Stimulated activated effector memory CD8-positive, alpha-beta T cell treated with anti-CD3 and anti-CD28 coated beads, Interleukin-12 subunit alpha, Interleukin-12 subunit beta, amount 100 ng/mL, for 72 hours (primary cell): ENCODE data around the gene TMEM35B.
"Not testable (repeated sequence)": the region's sequence is repeated elsewhere in the genome, so short reads cannot be mapped to it uniquely, and the experiment has no call there.

Experiments
- ATAC-seq: fragments of 150-1000 bp; cut with Tn5 transposase; 2 replicates; pipeline ENCODE4 v1.10.0; 2021
- DNase-seq, 2 donors: peaks; one replicate each; pipeline ENCODE4 v3.0.0; 2021 to 2022; ENCODE audit warnings: low spot score in 2 of 2
- H3K27ac Mint-ChIP-seq: one replicate; pipeline ENCODE4 v1.8.0; 2022; ENCODE audit warnings: mild to moderate bottlenecking, mixed read lengths
- H3K36me3 Mint-ChIP-seq: one replicate; pipeline ENCODE4 v1.8.0; 2022; ENCODE audit warnings: mild to moderate bottlenecking, mixed read lengths
- H3K4me1 Mint-ChIP-seq: one replicate; pipeline ENCODE4 v1.8.0; 2022; ENCODE audit warnings: mixed read lengths
- H3K4me3 Mint-ChIP-seq: one replicate; pipeline ENCODE4 v1.8.0; 2022; ENCODE audit warnings: mild to moderate bottlenecking, mixed read lengths
- H3K9me3 Mint-ChIP-seq: one replicate; pipeline ENCODE4 v1.8.0; 2022; ENCODE audit warnings: mixed read lengths

Gene TMEM35B

DNA sequence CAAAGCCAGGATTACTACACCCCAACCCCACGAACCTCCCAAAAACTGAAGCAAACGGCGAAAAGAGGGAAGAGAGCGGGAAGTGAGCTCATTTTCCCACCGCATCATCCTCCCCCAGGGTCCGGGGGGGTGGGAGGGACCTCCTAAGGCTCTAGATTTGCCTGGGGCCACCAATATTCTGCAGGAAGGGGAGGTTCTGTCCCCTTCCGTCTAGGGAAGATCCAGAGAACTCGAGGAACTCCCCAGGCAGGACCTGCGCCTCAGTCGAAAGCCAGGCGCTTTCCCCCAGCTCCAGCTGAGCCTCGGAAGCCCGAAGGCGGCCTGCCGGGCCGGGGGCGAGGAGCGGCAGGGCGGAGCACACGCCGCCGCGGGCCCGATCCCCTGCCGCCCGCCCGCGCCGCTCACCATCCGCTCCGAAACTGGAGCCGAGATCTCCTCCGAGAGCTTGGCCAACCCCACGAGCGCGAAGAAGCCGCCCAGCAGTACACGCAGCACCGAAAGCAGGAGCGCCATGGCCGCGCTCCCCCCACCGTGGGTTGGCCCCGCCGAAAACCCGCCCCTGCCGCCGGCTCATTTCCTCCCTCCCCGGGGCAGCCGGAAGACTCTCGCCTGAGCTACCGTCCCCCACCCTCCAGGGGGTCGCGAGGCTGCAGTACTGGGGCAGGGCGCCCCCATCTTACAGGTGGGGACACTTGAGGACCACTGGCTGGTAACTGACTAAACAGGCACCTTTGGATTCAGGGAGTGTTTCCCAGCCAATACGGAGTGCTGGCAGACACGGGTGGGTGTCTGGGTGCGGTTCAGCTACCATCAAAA, at the start of gene TMEM35B:
Gene TMEM35B (minus strand): TSS at position 555 of the 816 bp plus-strand sequence. CDS start 42 bp downstream, at position 513.
- ATAC-seq (peak; percentile 95), DNase-seq (peak; percentile 75 to 88)
- H3K27ac Mint-ChIP-seq = peak within 1 kb of the TSS; percentile 95
- H3K36me3 Mint-ChIP-seq = peaks cover 35% of the 10 kb centered on the region
- H3K4me1 Mint-ChIP-seq = peaks cover 26% of the 10 kb centered on the region
- H3K4me3 Mint-ChIP-seq = peak within 1 kb of the TSS; percentile 87
- H3K9me3 Mint-ChIP-seq = no peaks in the 10 kb centered on the region

DNA sequence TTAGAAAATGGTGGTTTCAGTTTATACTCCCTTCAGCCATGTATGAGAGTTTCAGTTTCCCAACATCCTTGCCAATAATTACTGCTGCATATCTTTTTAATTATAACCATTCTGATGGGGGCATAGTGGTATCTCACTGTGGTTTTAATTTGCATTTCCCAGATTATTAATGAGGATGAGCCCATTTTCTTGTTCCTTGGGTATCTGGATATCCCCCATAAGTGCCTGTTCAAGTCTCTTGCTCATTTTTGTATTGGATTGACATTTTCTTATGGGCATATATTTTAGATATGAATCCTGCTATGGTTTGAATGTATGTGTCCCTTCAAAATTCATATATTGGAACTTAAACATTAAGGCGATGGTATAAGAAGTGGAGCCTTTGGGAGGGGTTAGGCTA, 48.2 kb upstream of the TMEM35B start:
- Mint-ChIP-seq H3K27ac (no peak overlapping the region), H3K36me3 (peaks cover 24% of the 10 kb centered on the region), H3K4me3 (no peak overlapping the region), H3K9me3 (peaks cover 5% of the 10 kb centered on the region), H3K4me1 (peaks cover 8% of the 10 kb centered on the region)
- ATAC-seq = no peak
- DNase-seq = no peak

DNA sequence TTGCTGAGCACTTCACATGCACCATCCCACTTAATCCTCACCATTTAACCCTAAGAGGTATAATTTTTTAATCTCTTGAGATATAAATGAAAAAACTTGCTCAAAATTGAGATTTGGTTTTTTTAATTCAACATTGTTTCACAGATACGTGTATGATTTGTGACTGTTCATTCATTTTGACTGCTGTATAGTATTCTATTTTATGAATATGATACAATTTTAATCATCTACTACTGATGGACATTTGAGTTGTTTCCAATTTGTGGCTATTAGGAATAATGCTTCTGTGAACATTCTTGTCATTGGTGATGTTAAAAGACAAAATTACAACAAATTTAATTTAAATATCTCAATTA, 47.2 kb upstream of the TMEM35B start:
- peaks cover 32% of the 10 kb centered on the region for H3K36me3 Mint-ChIP-seq
- H3K27ac Mint-ChIP-seq = no peak overlapping the region
- peak overlapping the region; percentile 93 for H3K4me3 Mint-ChIP-seq
- peaks cover 13% of the 10 kb centered on the region for H3K4me1 Mint-ChIP-seq
- peaks cover 5% of the 10 kb centered on the region for H3K9me3 Mint-ChIP-seq
- no peak for ATAC-seq
- DNase-seq = no peak

DNA sequence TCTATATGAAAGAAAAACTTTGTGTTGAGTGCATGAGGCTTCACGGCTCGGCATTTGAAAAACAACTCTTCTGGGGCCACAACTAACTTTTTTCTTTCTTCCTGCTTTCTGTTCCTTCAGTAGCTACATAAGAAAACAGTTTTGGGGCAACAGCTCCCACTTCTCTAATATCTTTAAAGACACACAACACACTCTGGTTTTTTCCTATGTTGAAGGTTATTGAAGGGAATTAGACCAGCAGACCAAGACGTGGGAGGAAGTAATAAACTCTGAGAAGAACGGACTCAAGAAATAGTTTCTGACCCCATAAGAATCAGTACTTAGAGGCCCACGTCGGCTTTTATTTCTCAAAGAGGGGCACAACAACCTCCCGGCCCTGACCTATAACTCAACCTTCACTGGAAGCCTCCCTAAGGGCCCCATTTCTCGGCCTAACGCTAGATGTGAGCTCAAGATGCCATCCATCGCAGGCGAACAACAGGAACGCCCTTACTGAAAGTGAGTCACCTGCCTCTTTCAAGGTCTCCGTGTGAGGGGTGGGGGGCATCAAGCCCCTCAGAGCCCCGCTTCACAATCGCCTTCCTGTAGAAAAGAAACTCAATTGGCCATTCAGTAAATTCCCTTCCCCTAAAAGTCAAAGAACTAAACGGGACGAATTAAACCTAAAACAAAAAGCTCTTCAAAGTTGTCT, 45.8 kb upstream of the TMEM35B start:
- ATAC-seq (peak; percentile 71), DNase-seq (peak; percentile 11 to 66)
- H3K36me3 Mint-ChIP-seq = peaks cover 42% of the 10 kb centered on the region

DNA sequence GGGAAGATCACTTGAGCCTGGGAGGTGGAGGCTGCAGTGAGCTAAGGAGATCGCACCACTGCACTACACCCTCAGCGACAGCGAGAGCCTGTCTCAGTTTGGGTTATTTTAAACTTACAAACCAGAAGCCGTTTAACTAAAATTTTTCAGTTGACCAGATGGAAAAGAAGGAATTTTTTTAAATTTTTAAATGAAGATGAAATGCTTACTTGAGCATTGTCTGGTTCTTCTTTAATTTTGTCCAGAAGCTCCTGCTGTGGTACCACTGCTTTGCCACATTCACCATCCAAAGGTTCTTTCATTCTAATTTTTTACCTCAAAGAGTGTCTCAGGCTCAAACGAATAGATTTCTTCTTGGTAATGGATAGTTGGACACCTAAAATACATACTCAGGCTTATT, 45.2 kb upstream of the TMEM35B start:
- Mint-ChIP-seq H3K27ac (peak overlapping the region; percentile 95), H3K9me3 (peaks cover 5% of the 10 kb centered on the region), H3K4me3 (peak overlapping the region; percentile 93), H3K36me3 (peaks cover 47% of the 10 kb centered on the region), H3K4me1 (peaks cover 28% of the 10 kb centered on the region)
- ATAC-seq (no peak), DNase-seq (no peak)

More for the DNA sequence above, 45.8 kb upstream of the TMEM35B start:
- Mint-ChIP-seq H3K4me1 (peaks cover 23% of the 10 kb centered on the region), H3K27ac (peak overlapping the region; percentile 95), H3K9me3 (peaks cover 5% of the 10 kb centered on the region), H3K4me3 (peak overlapping the region; percentile 93)

DNA sequence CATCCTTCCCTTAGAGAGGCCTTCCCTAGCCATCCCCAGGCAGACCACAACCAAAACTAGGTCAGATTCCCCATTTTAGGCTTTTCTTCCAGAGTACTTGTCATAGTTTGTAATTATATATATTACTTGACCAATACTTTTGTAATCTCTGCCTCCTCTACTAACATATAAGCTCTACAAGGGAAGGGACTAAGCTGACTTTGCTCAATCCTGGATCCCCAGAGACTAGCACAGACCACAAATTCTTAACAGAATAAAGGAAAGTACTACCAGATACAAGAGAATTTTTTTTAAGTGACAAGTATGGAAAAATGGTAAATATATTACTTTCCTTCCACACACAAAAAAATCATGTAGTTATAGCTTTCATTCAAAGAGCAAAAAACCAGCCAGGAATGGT, 44.6 kb upstream of the TMEM35B start:
- Mint-ChIP-seq H3K27ac (no peak overlapping the region), H3K36me3 (peaks cover 51% of the 10 kb centered on the region), H3K9me3 (peaks cover 5% of the 10 kb centered on the region), H3K4me1 (peaks cover 29% of the 10 kb centered on the region), H3K4me3 (peak overlapping the region; percentile 93)
- DNase-seq = no peak
- ATAC-seq = no peak

DNA sequence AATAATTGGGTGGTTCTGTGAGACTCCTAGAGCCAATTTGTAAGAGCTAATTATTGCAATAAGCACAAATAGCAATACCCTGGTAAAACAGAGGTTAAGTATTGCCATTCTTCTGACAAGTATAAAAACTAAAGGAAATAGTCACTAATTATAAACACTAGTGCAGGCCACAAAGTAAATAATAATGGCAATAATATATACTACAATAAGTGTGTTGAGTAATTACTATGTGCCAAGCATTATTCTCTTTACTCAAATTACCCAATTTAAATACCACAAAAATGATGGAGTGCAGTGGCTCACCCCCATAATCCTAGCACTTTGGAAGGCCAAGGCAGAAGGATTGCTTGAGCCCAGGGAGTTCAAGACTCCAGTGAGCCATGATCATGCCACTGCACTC, 31.3 kb upstream of the TMEM35B start:
- Mint-ChIP-seq H3K36me3 (peaks cover 88% of the 10 kb centered on the region), H3K9me3 (no peaks in the 10 kb centered on the region), H3K4me1 (no peaks in the 10 kb centered on the region), H3K4me3 (no peak overlapping the region), H3K27ac (no peak overlapping the region)
- no peak for ATAC-seq
- no peak for DNase-seq

DNA sequence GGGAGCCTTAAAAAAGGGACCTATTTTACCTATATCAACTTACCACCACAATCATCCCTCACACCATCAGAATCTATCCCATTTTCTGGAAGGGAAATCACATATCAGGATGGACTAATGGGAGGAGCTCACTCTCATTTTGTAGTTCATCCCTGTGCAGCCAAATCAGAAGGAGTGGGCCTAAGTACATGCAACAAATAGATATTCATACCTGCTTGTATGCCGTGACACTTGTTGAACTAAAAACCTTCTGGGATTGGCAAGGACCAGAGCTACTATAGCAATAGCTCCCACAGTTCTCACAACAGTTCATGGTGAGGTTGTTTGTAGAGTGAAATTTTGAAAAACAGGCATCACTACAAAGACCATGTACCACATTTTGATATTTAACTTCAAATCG, 29.3 kb upstream of the TMEM35B start:
- H3K36me3 Mint-ChIP-seq = peaks cover 93% of the 10 kb centered on the region
- no peak overlapping the region for H3K4me3 Mint-ChIP-seq
- H3K4me1 Mint-ChIP-seq = no peaks in the 10 kb centered on the region
- no peaks in the 10 kb centered on the region for H3K9me3 Mint-ChIP-seq
- DNase-seq = no peak
- H3K27ac Mint-ChIP-seq = no peak overlapping the region
- ATAC-seq = no peak

DNA sequence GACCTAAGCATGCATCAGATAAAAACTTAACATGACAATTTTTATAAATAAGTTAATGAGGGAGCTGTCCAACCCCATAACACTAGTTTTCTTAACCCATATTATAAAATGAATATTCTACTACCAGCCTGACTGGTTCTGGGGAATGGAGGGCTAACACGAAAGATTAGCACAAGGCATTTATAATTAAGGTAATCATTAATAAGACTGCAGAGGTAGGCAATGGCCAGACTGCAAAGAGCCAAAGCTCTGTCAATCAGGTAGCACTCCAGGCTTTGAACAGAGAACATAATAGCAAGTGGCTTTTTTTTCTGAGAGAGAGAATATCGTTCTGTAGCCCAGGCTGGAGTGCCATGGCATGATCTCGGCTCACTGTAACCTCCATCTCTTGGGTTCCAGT, 20.6 kb upstream of the TMEM35B start:
- H3K4me1 Mint-ChIP-seq = no peaks in the 10 kb centered on the region
- no peak for DNase-seq
- no peak overlapping the region for H3K4me3 Mint-ChIP-seq
- H3K27ac Mint-ChIP-seq = no peak overlapping the region
- peaks cover 95% of the 10 kb centered on the region for H3K36me3 Mint-ChIP-seq
- no peak for ATAC-seq
- no peaks in the 10 kb centered on the region for H3K9me3 Mint-ChIP-seq

DNA sequence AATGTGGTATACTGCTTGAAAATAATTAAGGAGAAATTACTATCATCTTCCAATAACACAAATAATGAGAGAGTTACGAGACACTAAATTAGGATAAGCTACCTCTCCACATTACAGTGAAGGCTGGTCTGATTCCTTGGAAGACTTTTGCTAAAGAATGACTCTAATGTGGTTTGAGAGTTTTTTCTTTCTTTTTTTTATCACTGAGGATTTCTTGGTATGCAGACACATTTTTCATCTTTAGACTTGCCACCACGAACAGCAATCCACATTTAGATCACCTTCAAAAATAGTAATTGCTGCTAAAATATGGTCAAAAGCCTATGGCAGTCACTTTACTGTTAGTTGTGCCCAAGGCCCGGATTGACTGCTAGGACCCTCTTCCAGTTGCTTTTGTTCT, 16.6 kb upstream of the TMEM35B start:
- Mint-ChIP-seq H3K9me3 (no peaks in the 10 kb centered on the region), H3K36me3 (peaks cover 85% of the 10 kb centered on the region), H3K4me1 (no peaks in the 10 kb centered on the region), H3K4me3 (no peak overlapping the region), H3K27ac (no peak overlapping the region)
- no peak for ATAC-seq
- DNase-seq = no peak

DNA sequence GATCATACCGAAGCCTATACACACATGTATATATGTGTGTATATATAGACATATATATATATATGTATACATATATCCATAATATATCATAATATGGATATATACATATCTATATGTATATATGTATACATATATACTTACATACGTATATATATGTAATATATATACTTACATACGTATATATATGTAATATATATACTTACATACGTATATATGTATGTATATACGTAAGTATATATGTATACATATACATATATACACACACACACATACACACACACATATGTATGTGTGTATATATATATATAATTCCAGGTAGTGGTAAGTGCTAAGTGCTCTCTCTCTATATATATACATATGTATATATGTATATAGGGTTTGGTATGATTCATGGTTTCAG, 9.7 kb upstream of the TMEM35B start:
- no peak overlapping the region for H3K4me3 Mint-ChIP-seq
- no peaks in the 10 kb centered on the region for H3K4me1 Mint-ChIP-seq
- DNase-seq (no peak), ATAC-seq (no peak)
- H3K36me3 Mint-ChIP-seq = peaks cover 46% of the 10 kb centered on the region
- no peaks in the 10 kb centered on the region for H3K9me3 Mint-ChIP-seq
- H3K27ac Mint-ChIP-seq = no peak overlapping the region

DNA sequence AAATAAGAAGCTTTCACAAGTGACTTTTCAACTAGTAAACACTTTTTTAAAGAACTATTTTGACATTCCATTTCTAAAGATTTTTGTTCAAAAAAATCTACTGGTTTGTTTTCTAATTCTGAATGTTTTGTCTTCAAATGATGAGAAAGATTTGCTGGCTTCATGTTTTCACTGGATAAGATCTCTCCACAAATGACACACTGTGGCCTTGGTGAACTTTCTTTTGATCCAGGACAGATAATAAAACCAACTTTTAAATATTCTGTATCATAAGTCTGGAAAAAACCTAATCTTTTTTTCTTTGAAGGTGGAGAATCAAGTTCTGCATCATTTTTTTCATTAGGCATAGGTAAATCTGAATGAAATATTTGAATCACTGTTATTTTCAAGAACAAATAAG, 3.4 kb upstream of the TMEM35B start:
- no peak overlapping the region for H3K27ac Mint-ChIP-seq
- no peak overlapping the region for H3K4me3 Mint-ChIP-seq
- H3K9me3 Mint-ChIP-seq = no peaks in the 10 kb centered on the region
- DNase-seq = no peak
- no peak for ATAC-seq
- H3K36me3 Mint-ChIP-seq = peaks cover 44% of the 10 kb centered on the region
- H3K4me1 Mint-ChIP-seq = peaks cover 10% of the 10 kb centered on the region

DNA sequence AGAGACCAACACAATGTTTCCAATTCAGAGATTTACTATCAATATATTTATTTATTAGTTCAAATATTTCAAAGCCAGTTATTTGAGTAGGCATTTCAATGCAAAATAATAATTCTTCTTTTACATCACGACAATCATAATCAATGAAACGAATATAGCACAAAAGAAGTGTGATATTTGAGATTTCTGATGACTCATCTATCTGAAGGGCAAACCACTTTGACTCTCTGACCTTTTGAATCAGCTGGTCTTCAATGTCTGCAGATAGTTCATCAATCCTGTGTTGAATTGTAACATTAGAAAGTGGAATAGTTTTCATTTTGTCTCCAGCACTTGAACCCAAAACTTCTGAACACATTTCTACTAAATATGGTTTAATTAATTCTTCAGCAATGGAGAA, 3.0 kb upstream of the TMEM35B start:
- Mint-ChIP-seq H3K36me3 (peaks cover 44% of the 10 kb centered on the region), H3K4me1 (peaks cover 14% of the 10 kb centered on the region), H3K9me3 (no peaks in the 10 kb centered on the region), H3K4me3 (no peak overlapping the region), H3K27ac (no peak overlapping the region)
- DNase-seq (no peak), ATAC-seq (no peak)

DNA sequence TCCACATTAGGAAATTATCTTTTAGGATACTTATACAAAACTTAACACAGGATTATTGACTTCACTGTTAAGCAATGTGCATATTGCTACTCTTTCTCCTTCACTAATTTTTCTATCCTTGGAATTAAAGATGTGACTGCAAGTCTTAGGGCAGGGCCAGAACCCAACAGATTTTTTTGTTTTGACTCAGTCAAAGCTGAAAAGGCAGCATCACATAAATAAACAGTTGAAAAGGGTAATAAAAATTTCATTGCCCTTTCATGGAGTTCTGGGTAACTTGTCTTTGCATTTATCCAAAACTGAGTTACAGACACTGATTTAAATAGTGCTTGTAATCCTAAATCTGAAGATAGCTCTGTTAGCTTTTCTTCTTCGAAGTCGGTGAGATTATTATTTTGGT, 1.9 kb upstream of the TMEM35B start:
- DNase-seq = no peak
- peaks cover 20% of the 10 kb centered on the region for H3K4me1 Mint-ChIP-seq
- no peak overlapping the region for H3K4me3 Mint-ChIP-seq
- peaks cover 45% of the 10 kb centered on the region for H3K36me3 Mint-ChIP-seq
- no peak overlapping the region for H3K27ac Mint-ChIP-seq
- ATAC-seq = no peak
- H3K9me3 Mint-ChIP-seq = no peaks in the 10 kb centered on the region

DNA sequence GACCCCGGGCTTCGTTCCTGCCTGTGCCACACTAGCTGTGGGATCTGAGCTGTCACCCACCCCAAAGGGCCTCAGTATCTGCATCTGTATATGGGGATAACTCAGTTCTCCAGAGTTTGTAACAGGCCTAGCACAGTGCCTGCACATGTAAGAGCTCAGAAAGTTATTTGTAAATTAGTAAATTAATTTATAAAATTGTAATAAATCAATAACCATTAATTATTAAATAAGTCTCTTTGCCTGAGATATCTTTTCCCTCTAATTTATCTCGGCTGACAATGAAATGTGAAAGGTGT, 410 bp upstream of the TMEM35B start:
- H3K9me3 Mint-ChIP-seq, ATAC-seq, DNase-seq: not testable (repeated sequence)
- peak overlapping the region; percentile 87 for H3K4me3 Mint-ChIP-seq
- peak overlapping the region; percentile 95 for H3K27ac Mint-ChIP-seq
- peaks cover 41% of the 10 kb centered on the region for H3K36me3 Mint-ChIP-seq
- peaks cover 26% of the 10 kb centered on the region for H3K4me1 Mint-ChIP-seq

DNA sequence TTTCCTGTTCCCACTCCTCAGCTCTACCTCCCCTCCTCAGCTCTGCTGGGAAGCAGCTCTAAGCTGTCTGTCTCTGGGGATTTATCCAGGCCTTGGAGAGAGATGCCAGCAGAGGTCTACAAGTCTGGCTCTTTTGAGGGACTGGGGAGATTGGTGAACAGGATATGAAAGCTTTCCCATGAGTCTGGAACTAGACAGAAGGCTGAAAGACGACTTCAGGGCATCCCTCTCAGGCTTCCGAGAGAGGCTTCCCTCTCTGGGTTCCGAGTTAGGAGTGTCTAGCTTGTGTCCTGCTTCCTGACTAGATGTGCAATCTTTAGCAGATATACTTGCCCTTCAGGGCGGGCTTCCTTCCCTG, 733 bp downstream of the TMEM35B start:
- Mint-ChIP-seq H3K36me3 (peaks cover 29% of the 10 kb centered on the region), H3K4me1 (peaks cover 26% of the 10 kb centered on the region), H3K9me3 (no peaks in the 10 kb centered on the region), H3K4me3 (peak overlapping the region; percentile 87), H3K27ac (peak overlapping the region; percentile 95)
- DNase-seq = no peak
- peak; percentile 35 for ATAC-seq
